Left ventricle myocardium inferior (tissue), 1 donor: ENCODE results near the gene ACSS3. TPM values are rescaled to one million over a fixed set of nuclear protein-coding genes. Genes with fewer than 3 reads are reported as not detected.
A peak's percentile ranks its signal among the peaks of the same experiment; 100 is the strongest.

Source experiments
- DNase-seq: peaks from one replicate; pipeline ENCODE4 v3.0.0-alpha.2; 2020
- H3K27ac ChIP-seq: fragments of 200-600 bp; replicated peaks from 2 replicates; pipeline ENCODE4 v1.8.0; 2021
- H3K27me3 ChIP-seq: fragments of 200-600 bp; 2 replicates; pipeline ENCODE4 v1.8.0; 2021; ENCODE audit warnings: low read depth
- H3K36me3 ChIP-seq: fragments of 200-600 bp; 2 replicates; pipeline ENCODE4 v1.8.0; 2021
- H3K4me1 ChIP-seq: fragments of 200-600 bp; 2 replicates; pipeline ENCODE4 v1.8.0; 2021
- H3K4me3 ChIP-seq: fragments of 200-600 bp; 2 replicates; pipeline ENCODE4 v1.8.0; 2021; ENCODE audit warnings: mild to moderate bottlenecking, moderate library complexity
- H3K9me3 ChIP-seq: fragments of 200-600 bp; replicated peaks from 2 replicates; pipeline ENCODE4 v1.8.0; 2021
- CTCF ChIP-seq: fragments of 200-600 bp; IDR thresholded peaks from 2 replicates; pipeline ENCODE4 v1.8.0; 2021; ENCODE audit warnings: antibody characterized with exemption, mild to moderate bottlenecking, borderline replicate concordance
- intact Hi-C: fragments of 100-400 bp; cut with micrococcal nuclease; formaldehyde crosslinking; loops from one replicate; pipeline ENCODE4 v1.11.0; 2022
- total RNA-seq: library from RNA; stranded (reverse); fragmentation: NEBNext Ultra II Directional; extraction: Animal tissue kit (Norgen Biotek cat#: 25700); gene quantifications from one replicate; pipeline ENCODE4 v1.2.1, GENCODE V29; 2021
- donor health status: DM: no; HTN: yes; CAD: no; lungs with severe emphysema.

Gene ACSS3
- total RNA-seq, 1 donor from 2014 or later: 24.5 TPM

DNA sequence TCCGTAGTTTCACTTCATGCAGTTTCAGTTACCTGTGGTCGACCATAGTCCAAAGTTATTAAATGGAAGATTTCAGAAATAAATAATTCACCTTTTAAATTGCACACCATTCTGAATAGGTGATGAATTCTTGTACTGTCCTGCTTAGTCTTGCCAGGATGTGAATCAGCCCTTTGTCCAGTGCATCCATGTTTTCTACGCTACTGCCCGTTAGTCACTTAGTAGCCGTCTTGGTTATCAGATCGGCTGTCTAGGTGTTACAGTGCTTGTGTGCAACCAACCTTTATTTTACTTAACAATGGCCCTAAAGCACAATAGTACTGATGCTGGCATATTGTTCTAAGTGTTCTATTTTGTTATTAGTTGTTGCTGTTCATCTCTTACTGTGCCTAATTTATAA, 146.7 kb downstream of the ACSS3 start:
- H3K4me3 ChIP-seq: no peak overlapping the region
- no peak for DNase-seq
- no peak for TF ChIP-seq CTCF
- peaks cover 8% of the 10 kb centered on the region for H3K4me1 ChIP-seq
- no peaks in the 10 kb centered on the region for H3K36me3 ChIP-seq
- H3K27ac ChIP-seq: no peak overlapping the region
- intact Hi-C loops: no loop called here
- H3K9me3 ChIP-seq: no peaks in the 10 kb centered on the region
- H3K27me3 ChIP-seq: no peaks in the 10 kb centered on the region

GRCh38 chr12:81229759-81230158, 151.9 kb downstream of the ACSS3 start:
- Histone ChIP-seq H3K27ac (no peak overlapping the region), H3K27me3 (no peaks in the 10 kb centered on the region), H3K36me3 (peaks cover 16% of the 10 kb centered on the region), H3K4me3 (no peak overlapping the region), H3K9me3 (no peaks in the 10 kb centered on the region), H3K4me1 (peaks cover 6% of the 10 kb centered on the region)
- no peak for TF ChIP-seq CTCF
- intact Hi-C loops: no loop called here
- no peak for DNase-seq

GRCh38 chr12:81231574-81232368, 153.9 kb downstream of the ACSS3 start:
- intact Hi-C loops: no loop called here
- Histone ChIP-seq H3K27ac (peak overlapping the region; percentile 42), H3K27me3 (no peaks in the 10 kb centered on the region), H3K4me3 (no peak overlapping the region), H3K4me1 (peaks cover 6% of the 10 kb centered on the region), H3K36me3 (peaks cover 16% of the 10 kb centered on the region), H3K9me3 (no peaks in the 10 kb centered on the region)
- DNase-seq: no peak
- no peak for TF ChIP-seq CTCF

DNA sequence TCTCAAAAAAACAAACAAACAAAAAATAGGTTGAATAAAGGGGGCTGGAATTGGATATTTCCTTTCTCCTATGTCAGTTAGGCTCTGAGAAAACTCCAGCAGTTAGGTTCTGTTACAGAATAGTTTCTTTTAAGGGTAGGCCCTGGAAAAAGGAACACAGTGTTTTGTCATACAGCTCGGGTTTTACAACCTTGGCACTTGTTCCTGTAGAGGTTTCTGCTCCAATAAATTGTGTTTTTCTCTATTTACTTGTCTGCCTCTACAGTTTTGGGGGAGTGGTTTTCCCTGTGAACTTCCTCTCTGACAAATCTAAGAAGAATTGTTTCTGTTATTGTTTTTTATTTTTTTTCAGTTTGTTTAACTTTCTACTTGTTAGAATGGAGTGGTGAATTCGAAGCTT, 167.6 kb downstream of the ACSS3 start:
- no peaks in the 10 kb centered on the region for H3K27me3 ChIP-seq
- peaks cover 3% of the 10 kb centered on the region for H3K36me3 ChIP-seq
- no peaks in the 10 kb centered on the region for H3K4me1 ChIP-seq
- H3K9me3 ChIP-seq: no peaks in the 10 kb centered on the region
- H3K4me3 ChIP-seq: no peak overlapping the region
- TF ChIP-seq CTCF: no peak
- intact Hi-C loops: no loop called here
- no peak overlapping the region for H3K27ac ChIP-seq
- DNase-seq: no peak

- intact Hi-C loops: no loop called here
- TF ChIP-seq CTCF: no peak
- Histone ChIP-seq H3K27me3 (no peaks in the 10 kb centered on the region), H3K9me3 (no peaks in the 10 kb centered on the region), H3K27ac (no peak overlapping the region), H3K4me1 (no peaks in the 10 kb centered on the region), H3K36me3 (no peaks in the 10 kb centered on the region), H3K4me3 (no peak overlapping the region)
- no peak for DNase-seq
These were observed 168.2 kb downstream of the ACSS3 start for GRCh38 chr12:81245907-81246570.
